T-helper 2 cell (primary cell): Measurements from ENCODE around the gene PNPLA7.
"Not testable (repeated sequence)": the region's sequence is repeated elsewhere in the genome, so short reads cannot be mapped to it uniquely, and the experiment has no call there.

Source experiments
- DNase-seq, 5 experiments: peaks; one replicate each; pipeline versions ENCODE4 v3.0.0 to v3.0.0-alpha.2; 2012 to 2022

Gene PNPLA7

GRCh38 chr9:137478962-137479861 is 71.0 kb downstream of the PNPLA7 start:
- DNase-seq: no peak

- DNase-seq: no peak
Measured at GRCh38 chr9:137478613-137478961, 71.6 kb downstream of the PNPLA7 start.

GRCh38 chr9:137477778-137478612 is 72.2 kb downstream of the PNPLA7 start:
- no peak for DNase-seq

GRCh38 chr9:137476856-137477255 is 73.3 kb downstream of the PNPLA7 start:
- no peak for DNase-seq

- DNase-seq: no peak
Measured at GRCh38 chr9:137475666-137476065, 74.5 kb downstream of the PNPLA7 start.

- DNase-seq: no peak
Measured at GRCh38 chr9:137474271-137474670, 75.9 kb downstream of the PNPLA7 start.

GRCh38 chr9:137470785-137471184 is 79.4 kb downstream of the PNPLA7 start:
- no peak for DNase-seq

GRCh38 chr9:137467896-137468295 is 82.3 kb downstream of the PNPLA7 start:
- no peak for DNase-seq

GRCh38 chr9:137467161-137467581 is 83.0 kb downstream of the PNPLA7 start:
- no peak for DNase-seq

GRCh38 chr9:137466389-137467085 is 83.7 kb downstream of the PNPLA7 start:
- DNase-seq: not testable (repeated sequence)

GRCh38 chr9:137465720-137466388 is 84.3 kb downstream of the PNPLA7 start:
- no peak for DNase-seq

- DNase-seq: no peak
Measured at GRCh38 chr9:137465000-137465719, 85.0 kb downstream of the PNPLA7 start.

GRCh38 chr9:137464291-137464999 is 85.8 kb downstream of the PNPLA7 start:
- DNase-seq: no peak

- DNase-seq: no peak
Measured at GRCh38 chr9:137463931-137464290, 86.3 kb downstream of the PNPLA7 start.

GRCh38 chr9:137462986-137463930 is 86.9 kb downstream of the PNPLA7 start:
- peak in 1 of 5 experiments; percentile 3 for DNase-seq

- no peak for DNase-seq
Measured at GRCh38 chr9:137462396-137462985, 87.7 kb downstream of the PNPLA7 start.

GRCh38 chr9:137461663-137462395 is 88.4 kb downstream of the PNPLA7 start:
- DNase-seq: peak; percentile 42 to 95 (median 72)

GRCh38 chr9:137461316-137461662 is 88.9 kb downstream of the PNPLA7 start:
- DNase-seq: peak in 1 of 5 experiments; percentile 12
